MM.1S (cell line): ENCODE results near the gene CASTOR2.
"Not testable (repeated sequence)": the region's sequence is repeated elsewhere in the genome, so short reads cannot be mapped to it uniquely, and the experiment has no call there.

ENCODE experiments used
- DNase-seq: peaks from one replicate; pipeline ENCODE4 v3.0.0-alpha.2; 2015
- H2AFZ ChIP-seq: fragments of 300-600 bp; sonication (generic); 2 replicates; pipeline ENCODE4 v1.6.0; 2016; ENCODE audit warnings: antibody characterized with exemption, low read length
- H3F3A ChIP-seq: fragments of 300-600 bp; sonication (generic); 2 replicates; pipeline ENCODE4 v1.6.1; 2016; ENCODE audit warnings: mild to moderate bottlenecking, antibody characterized with exemption, low read length, moderate library complexity, mixed read lengths; ENCODE audit not compliant: insufficient read depth
- H3K27ac ChIP-seq: fragments of 300-600 bp; sonication (generic); 2 replicates; pipeline ENCODE4 v1.5.1; 2016; ENCODE audit warnings: mild to moderate bottlenecking, low read length
- H3K27me3 ChIP-seq: fragments of 300-600 bp; sonication (generic); replicated peaks from 2 replicates; pipeline ENCODE4 v1.6.0; 2016; ENCODE audit warnings: low read length; ENCODE audit not compliant: insufficient read depth
- H3K36me3 ChIP-seq: fragments of 300-600 bp; sonication (generic); replicated peaks from 2 replicates; pipeline ENCODE4 v1.6.1; 2016; ENCODE audit warnings: mild to moderate bottlenecking, low read length, mixed read lengths; ENCODE audit not compliant: insufficient read depth
- H3K4me1 ChIP-seq: fragments of 300-600 bp; sonication (generic); 2 replicates; pipeline ENCODE4 v1.6.1; 2016; ENCODE audit warnings: low read length, mixed read lengths
- H3K4me2 ChIP-seq: fragments of 300-600 bp; sonication (generic); 2 replicates; pipeline ENCODE4 v1.6.0; 2016; ENCODE audit warnings: low read depth, low read length
- H3K4me3 ChIP-seq: fragments of 300-600 bp; sonication (generic); 2 replicates; pipeline ENCODE4 v1.5.1; 2016; ENCODE audit warnings: low read length, mixed read lengths
- H3K79me2 ChIP-seq: fragments of 300-600 bp; sonication (generic); 2 replicates; pipeline ENCODE4 v1.6.1; 2016; ENCODE audit warnings: mixed run types, low read length, mixed read lengths
- H3K9ac ChIP-seq: fragments of 300-600 bp; sonication (generic); 2 replicates; pipeline ENCODE4 v1.6.1; 2016; ENCODE audit warnings: low read length, mixed read lengths
- H3K9me2 ChIP-seq: fragments of 300-600 bp; sonication (generic); replicated peaks from 2 replicates; pipeline ENCODE4 v1.6.1; 2016; ENCODE audit warnings: mild to moderate bottlenecking, low read length, mixed read lengths; ENCODE audit not compliant: insufficient read depth
- H3K9me3 ChIP-seq: fragments of 300-600 bp; sonication (generic); replicated peaks from 2 replicates; pipeline ENCODE4 v1.6.1; 2016; ENCODE audit warnings: mild to moderate bottlenecking, low read length, mixed read lengths; ENCODE audit not compliant: insufficient read depth
- H4K20me1 ChIP-seq: fragments of 300-600 bp; sonication (generic); 2 replicates; pipeline ENCODE4 v1.6.1; 2016; ENCODE audit warnings: mild to moderate bottlenecking, low read length, moderate library complexity, mixed read lengths; ENCODE audit not compliant: insufficient read depth

CASTOR2 gene

GRCh38 chr7:74943923-74944322 is 20.6 kb upstream of the CASTOR2 start:
- H2AFZ ChIP-seq, H3K79me2 ChIP-seq, H4K20me1 ChIP-seq, H3K9me3 ChIP-seq, H3F3A ChIP-seq, H3K9ac ChIP-seq, DNase-seq, H3K36me3 ChIP-seq, H3K4me3 ChIP-seq, H3K9me2 ChIP-seq, H3K27me3 ChIP-seq, H3K4me1 ChIP-seq, H3K27ac ChIP-seq, H3K4me2 ChIP-seq: not testable (repeated sequence)

DNA sequence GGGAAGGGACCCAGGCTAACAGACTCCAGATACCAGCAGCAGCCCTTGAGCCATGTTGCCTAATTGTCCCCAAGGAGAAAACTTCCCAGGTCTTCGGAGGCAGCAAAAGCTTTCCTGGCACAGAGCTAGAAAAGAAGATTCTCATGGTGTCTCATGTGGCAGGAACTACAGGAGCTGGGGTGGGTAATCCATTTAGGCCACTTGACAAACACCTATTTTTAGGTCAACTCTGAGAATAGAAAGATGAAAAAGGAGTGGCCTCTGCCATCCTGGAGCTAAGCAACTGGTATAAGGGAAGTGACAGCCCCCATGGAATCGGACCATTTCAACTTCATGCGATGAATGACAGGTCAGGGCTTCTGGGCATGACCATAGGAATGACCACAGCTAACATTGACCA is 16.8 kb upstream of the CASTOR2 start:
- not testable (repeated sequence) for H2AFZ ChIP-seq, DNase-seq, H3F3A ChIP-seq, H3K9me2 ChIP-seq, H3K27me3 ChIP-seq, H3K4me2 ChIP-seq, H3K4me1 ChIP-seq, H3K9me3 ChIP-seq, H4K20me1 ChIP-seq, H3K79me2 ChIP-seq, H3K4me3 ChIP-seq, H3K27ac ChIP-seq, H3K9ac ChIP-seq, H3K36me3 ChIP-seq

GRCh38 chr7:74953774-74954173 is 10.7 kb upstream of the CASTOR2 start:
- H3K9me2 ChIP-seq, H3K9me3 ChIP-seq, H3K79me2 ChIP-seq, H3K27me3 ChIP-seq, H3K4me3 ChIP-seq, H3K4me1 ChIP-seq, H3K27ac ChIP-seq, H3K9ac ChIP-seq, H3K4me2 ChIP-seq, H3F3A ChIP-seq, H2AFZ ChIP-seq, H3K36me3 ChIP-seq, H4K20me1 ChIP-seq, DNase-seq: not testable (repeated sequence)

GRCh38 chr7:74958328-74958727 is 6.2 kb upstream of the CASTOR2 start:
- H3K27me3 ChIP-seq, H3K4me1 ChIP-seq, H3K9ac ChIP-seq, H3K27ac ChIP-seq, H3K36me3 ChIP-seq, H3K4me3 ChIP-seq, H2AFZ ChIP-seq, H4K20me1 ChIP-seq, H3F3A ChIP-seq, H3K9me2 ChIP-seq, H3K79me2 ChIP-seq, DNase-seq, H3K4me2 ChIP-seq, H3K9me3 ChIP-seq: not testable (repeated sequence)

DNA sequence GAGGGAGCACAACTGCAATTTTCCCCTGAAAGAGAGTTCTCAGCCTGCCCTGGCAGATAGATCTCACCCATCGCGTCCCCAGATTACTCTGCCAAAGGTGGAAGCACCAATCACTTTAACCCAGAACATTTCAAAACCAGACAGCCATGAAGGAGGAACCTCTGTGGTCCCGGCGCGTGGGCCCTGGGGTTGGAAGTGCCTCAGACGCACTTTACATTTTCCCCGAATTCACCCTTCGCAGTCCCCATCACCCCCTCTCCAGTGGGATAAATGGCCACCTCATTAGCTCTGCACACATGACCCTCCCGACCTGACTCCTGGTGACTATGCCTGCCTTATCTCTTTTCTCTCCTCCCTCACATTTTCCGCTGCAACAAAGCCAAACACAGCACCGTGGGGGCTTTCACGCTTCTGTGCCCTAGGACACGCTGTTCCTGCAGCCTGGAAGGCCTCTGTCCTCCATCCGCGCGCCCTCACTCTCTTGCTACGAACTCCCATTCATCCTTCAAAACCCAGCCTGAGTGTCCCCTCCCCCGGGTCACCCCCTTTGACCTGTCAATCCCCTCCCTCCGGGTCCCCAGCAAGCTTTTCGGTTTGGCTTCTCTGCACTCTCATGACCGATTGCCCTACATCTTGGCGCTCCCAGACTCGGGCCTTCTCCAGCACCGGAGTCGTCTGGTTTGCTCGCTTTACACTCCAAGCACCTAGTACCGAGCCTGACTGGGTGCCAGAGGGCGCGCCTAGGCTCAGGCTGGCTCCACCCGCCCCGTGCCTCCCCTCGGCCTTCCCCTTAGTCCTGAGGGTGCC is 598 bp upstream of the CASTOR2 start:
- H3K36me3 ChIP-seq, H3K9me2 ChIP-seq, H3K79me2 ChIP-seq, DNase-seq, H3K27me3 ChIP-seq, H2AFZ ChIP-seq, H4K20me1 ChIP-seq, H3K9me3 ChIP-seq, H3K4me1 ChIP-seq, H3K9ac ChIP-seq, H3F3A ChIP-seq, H3K4me2 ChIP-seq, H3K4me3 ChIP-seq, H3K27ac ChIP-seq: not testable (repeated sequence)

- H2AFZ ChIP-seq, H4K20me1 ChIP-seq, H3K79me2 ChIP-seq, H3K9ac ChIP-seq, H3K4me2 ChIP-seq, H3K4me3 ChIP-seq, H3K9me3 ChIP-seq, H3F3A ChIP-seq, H3K27me3 ChIP-seq, H3K36me3 ChIP-seq, H3K9me2 ChIP-seq, H3K27ac ChIP-seq, DNase-seq, H3K4me1 ChIP-seq: not testable (repeated sequence)
Observed at GRCh38 chr7:74966208-74966854, 1.8 kb downstream of the CASTOR2 start.

DNA sequence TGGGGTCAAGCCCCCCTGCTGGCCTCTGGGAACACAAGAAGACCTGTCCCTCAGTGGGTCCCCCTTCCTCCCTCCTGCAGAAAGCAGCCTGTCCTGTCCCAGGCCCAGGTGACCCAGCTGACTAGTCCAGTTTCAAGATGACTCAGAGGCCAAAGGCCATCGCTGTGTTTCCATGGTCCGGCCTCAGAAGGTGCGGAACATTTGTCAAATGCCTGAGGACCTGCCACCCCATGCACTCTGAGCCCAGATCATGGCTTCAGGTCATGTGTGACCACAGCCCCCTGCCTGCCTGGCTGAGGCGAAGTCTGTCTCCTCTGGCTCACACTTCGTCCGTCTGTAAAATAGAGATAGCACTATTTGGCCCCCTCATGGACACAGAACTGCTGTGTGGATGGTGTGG is 2.4 kb downstream of the CASTOR2 start:
- H4K20me1 ChIP-seq, H3F3A ChIP-seq, H3K9me2 ChIP-seq, H2AFZ ChIP-seq, H3K79me2 ChIP-seq, H3K4me1 ChIP-seq, H3K36me3 ChIP-seq, H3K4me2 ChIP-seq, H3K9me3 ChIP-seq, H3K9ac ChIP-seq, H3K27ac ChIP-seq, H3K4me3 ChIP-seq, H3K27me3 ChIP-seq, DNase-seq: not testable (repeated sequence)

GRCh38 chr7:74971431-74971830 is 6.9 kb downstream of the CASTOR2 start:
- H3F3A ChIP-seq, H4K20me1 ChIP-seq, H3K9me3 ChIP-seq, DNase-seq, H3K4me2 ChIP-seq, H3K79me2 ChIP-seq, H3K36me3 ChIP-seq, H3K4me1 ChIP-seq, H2AFZ ChIP-seq, H3K9ac ChIP-seq, H3K27me3 ChIP-seq, H3K27ac ChIP-seq, H3K4me3 ChIP-seq, H3K9me2 ChIP-seq: not testable (repeated sequence)
